Measurements from ENCODE around the gene GSTT4.

GSTT4 gene

DNA sequence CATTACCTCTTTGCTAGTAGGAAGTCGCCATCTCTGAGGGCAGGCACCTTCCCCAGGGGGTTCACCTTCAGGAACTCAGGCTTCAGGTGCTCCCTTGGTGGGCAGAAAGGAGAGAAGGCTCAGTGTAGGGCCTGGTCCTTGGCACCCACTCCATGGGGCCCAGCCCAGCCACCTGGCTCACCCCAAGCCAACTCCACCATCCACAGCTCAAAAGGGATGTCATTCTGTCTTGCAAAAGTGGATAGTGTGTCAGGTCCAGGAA lies 2.7 kb upstream of the GSTT4 start:
- TF ChIP-seq CTCF (IDR thresholded peaks at IDR 0.05; ENCODE audit: low read depth, low read length, missing control alignments): no peak
- H3K4me3 ChIP-seq (ENCODE audit: low read depth, low read length): no peak overlapping the region
- no peak for DNase-seq (ENCODE audit: low read depth)
- in situ Hi-C loops (cut with HindIII; ENCODE audit: low sequenced_read_pairs): no loop called here

DNA sequence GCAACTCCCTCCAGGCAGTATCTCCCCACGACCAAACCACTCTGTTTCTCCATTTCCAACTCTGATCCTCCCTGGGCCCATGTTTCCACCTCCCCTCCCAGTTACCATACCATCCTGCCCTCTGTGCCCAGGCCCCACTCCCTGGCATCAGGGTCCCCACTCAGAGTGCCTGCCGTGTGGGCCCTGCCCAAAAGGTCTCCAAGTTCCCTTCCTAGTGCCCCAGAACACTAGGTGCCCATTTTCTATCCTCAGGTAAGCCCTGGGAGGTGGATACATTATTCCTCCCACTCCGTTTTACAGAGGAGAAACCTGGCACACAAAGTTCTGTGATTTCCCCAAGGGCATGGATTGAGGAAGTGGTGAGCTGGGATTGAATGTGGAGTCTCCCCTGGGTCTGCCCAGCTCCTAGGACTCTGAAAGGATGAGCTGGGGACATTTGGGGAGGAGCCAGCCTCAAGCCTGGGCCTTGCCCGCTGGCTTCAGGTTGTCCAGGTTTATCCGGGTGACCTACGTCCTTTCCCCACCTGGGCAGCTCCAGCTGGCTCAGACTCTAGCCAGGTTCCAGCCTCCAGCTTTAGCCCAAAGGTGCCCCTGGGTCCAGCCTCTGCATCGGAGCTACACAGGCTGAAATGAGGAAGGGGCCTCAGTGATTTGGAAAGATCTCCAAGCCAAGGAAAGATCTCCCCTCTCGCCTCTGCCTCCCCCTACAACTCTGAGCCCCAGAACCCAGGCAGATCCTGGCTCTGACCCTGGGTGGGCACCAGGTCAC lies 2.2 kb upstream of the GSTT4 start:
- in situ Hi-C loops (cut with HindIII; ENCODE audit: low sequenced_read_pairs): no loop called here
- DNase-seq (ENCODE audit: low read depth): no peak
- no peak overlapping the region for H3K4me3 ChIP-seq (ENCODE audit: low read depth, low read length)
- TF ChIP-seq CTCF (IDR thresholded peaks at IDR 0.05; ENCODE audit: low read depth, low read length, missing control alignments): no peak

DNA sequence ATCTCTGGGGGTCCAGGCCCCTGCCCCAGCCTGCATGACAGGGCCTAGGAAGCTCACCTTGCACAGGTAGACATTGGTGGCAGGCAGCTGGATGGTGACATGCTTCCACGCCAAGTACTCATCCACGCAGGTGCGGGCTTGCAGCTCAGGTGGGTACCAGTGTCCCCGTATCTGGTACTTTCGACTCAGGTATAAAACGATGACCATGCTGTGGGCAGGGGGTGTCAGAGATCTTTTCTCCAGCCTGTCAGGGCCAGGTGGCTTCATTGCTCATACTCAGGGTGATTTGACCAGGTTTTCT lies 1.6 kb upstream of the GSTT4 start:
- TF ChIP-seq CTCF (IDR thresholded peaks at IDR 0.05; ENCODE audit: low read depth, low read length, missing control alignments): no peak
- DNase-seq (ENCODE audit: low read depth): no peak
- in situ Hi-C loops (cut with HindIII; ENCODE audit: low sequenced_read_pairs): no loop called here
- no peak overlapping the region for H3K4me3 ChIP-seq (ENCODE audit: low read depth, low read length)

GRCh38 chr22:24006207-24006913 lies 1.1 kb upstream of the GSTT4 start:
- in situ Hi-C loops (cut with HindIII; ENCODE audit: low sequenced_read_pairs): no loop called here

DNA sequence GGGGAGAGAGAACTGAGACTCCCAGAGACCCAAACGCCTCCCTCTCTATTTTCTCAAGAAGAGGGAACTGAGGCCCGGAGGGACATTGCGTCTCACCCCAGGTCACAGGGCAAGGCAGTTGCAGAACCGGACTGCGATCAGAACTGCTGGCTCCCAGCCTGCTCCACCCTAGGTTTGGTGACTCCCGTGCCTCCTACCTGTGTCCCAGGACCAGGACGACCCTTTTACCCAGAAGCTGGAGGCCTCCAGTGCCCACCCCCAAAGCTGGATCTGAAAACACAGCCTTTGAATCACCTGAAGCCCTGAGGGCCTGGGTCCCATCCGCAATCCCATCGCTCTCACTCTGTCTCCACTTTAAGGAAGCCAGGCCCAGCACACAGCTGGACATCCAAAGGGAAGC lies 1.4 kb downstream of the GSTT4 start:
- TF ChIP-seq CTCF (IDR thresholded peaks at IDR 0.05; ENCODE audit: low read depth, low read length, missing control alignments): no peak
- in situ Hi-C loops (cut with HindIII; ENCODE audit: low sequenced_read_pairs): no loop called here
- no peak for DNase-seq (ENCODE audit: low read depth)
- no peak overlapping the region for H3K4me3 ChIP-seq (ENCODE audit: low read depth, low read length)

More at GRCh38 chr22:24006207-24006913, 1.1 kb upstream of the GSTT4 start:
- TF ChIP-seq CTCF (IDR thresholded peaks at IDR 0.05; ENCODE audit: low read depth, low read length, missing control alignments): no peak
- H3K4me3 ChIP-seq (ENCODE audit: low read depth, low read length): no peak overlapping the region
- DNase-seq (ENCODE audit: low read depth): no peak

GRCh38 chr22:24002851-24003250 lies 2.4 kb downstream of the GSTT4 start:
- in situ Hi-C loops (cut with HindIII; ENCODE audit: low sequenced_read_pairs): no loop called here
- TF ChIP-seq CTCF (IDR thresholded peaks at IDR 0.05; ENCODE audit: low read depth, low read length, missing control alignments): no peak
- no peak overlapping the region for H3K4me3 ChIP-seq (ENCODE audit: low read depth, low read length)
- no peak for DNase-seq (ENCODE audit: low read depth)

All from astrocyte of the cerebellum (primary cell).